Caco-2 (cell line): ENCODE data around the gene AQP5. TPM values are rescaled to one million over a fixed set of nuclear protein-coding genes. Genes with fewer than 3 reads are reported as not detected.

Experiments
- BruUV-seq: library from RNA; stranded (reverse); fragments of 400-500 nt; replicated peaks from 2 replicates; lab custom pipeline; 2021; lab: Mats Ljungman, UMichigan
- CTCF ChIA-PET: fragments of 300-600 bp; sonication (Branson Sonifier 250); formaldehyde crosslinking; loops from one replicate; lab custom pipeline; 2022; ENCODE audit warnings: antibody characterized with exemption; lab: Charles Lee
- POLR2A ChIA-PET: fragments of 300-600 bp; sonication (Branson Sonifier 250); formaldehyde crosslinking; loops from one replicate; lab custom pipeline; 2022; ENCODE audit warnings: antibody characterized with exemption; lab: Charles Lee
- DNase-seq, 2 experiments: peaks; one replicate each; pipeline versions ENCODE4 v3.0.0 to v3.0.0-alpha.2; 2020 to 2022
- H3K27me3 ChIP-seq: replicated peaks from 2 replicates; pipeline ENCODE4 v1.6.0; 2011; ENCODE audit warnings: low read length; ENCODE audit not compliant: control insufficient read depth, insufficient read depth
- H3K36me3 ChIP-seq: 2 replicates; pipeline ENCODE4 v1.5.1; 2011; ENCODE audit warnings: low read length; ENCODE audit not compliant: control insufficient read depth, insufficient read depth
- H3K4me1 ChIP-seq: fragments of 250-450 bp; sonication (Bioruptor Pico); 2 replicates; pipeline ENCODE4 v1.5.1; 2020; ENCODE audit warnings: mild to moderate bottlenecking
- H3K4me3 ChIP-seq: 2 replicates; pipeline ENCODE4 v1.5.1; 2011; ENCODE audit warnings: low read depth, mild to moderate bottlenecking, control low read depth, low read length
- H3K9me3 ChIP-seq: fragments of 250-450 bp; sonication (Bioruptor Pico); 2 replicates; pipeline ENCODE4 v1.5.1; 2020; ENCODE audit warnings: mild to moderate bottlenecking, moderate library complexity
- H3K27ac Mint-ChIP-seq: one replicate; pipeline ENCODE4 v1.8.0; 2022; ENCODE audit warnings: mixed read lengths; ENCODE audit not compliant: unreplicated experiment
- H3K27me3 Mint-ChIP-seq: one replicate; pipeline ENCODE4 v1.8.0; 2022; ENCODE audit warnings: mixed read lengths; ENCODE audit not compliant: insufficient read depth, unreplicated experiment
- H3K36me3 Mint-ChIP-seq: one replicate; pipeline ENCODE4 v1.8.0; 2022; ENCODE audit warnings: mild to moderate bottlenecking, mixed read lengths; ENCODE audit not compliant: insufficient read depth, unreplicated experiment
- H3K4me1 Mint-ChIP-seq: one replicate; pipeline ENCODE4 v1.8.0; 2022; ENCODE audit warnings: low read depth, mixed read lengths; ENCODE audit not compliant: unreplicated experiment
- H3K4me3 Mint-ChIP-seq: one replicate; pipeline ENCODE4 v1.8.0; 2022; ENCODE audit warnings: mild to moderate bottlenecking, moderate library complexity, mixed read lengths; ENCODE audit not compliant: unreplicated experiment
- H3K9me3 Mint-ChIP-seq: one replicate; pipeline ENCODE4 v1.8.0; 2022; ENCODE audit warnings: mixed read lengths; ENCODE audit not compliant: unreplicated experiment
- CTCF ChIP-seq, 2 experiments: fragments of 200-600 bp in 1 of 2; IDR thresholded peaks; 1 replicate in 1 of 2; 2 replicates in 1 of 2; pipeline versions ENCODE4 v1.5.1 to v1.8.0; 2011 to 2022; ENCODE audit warnings: antibody characterized with exemption in 1 of 2, control low read depth in 1 of 2, inconsistent platforms in 1 of 2, low read depth in 1 of 2, low read length in 1 of 2, mild to moderate bottlenecking in 1 of 2, moderate library complexity in 1 of 2; ENCODE audit not compliant: insufficient read depth in 1 of 2, severe bottlenecking in 1 of 2, unreplicated experiment in 1 of 2
- intact Hi-C: fragments of 100-400 bp; cut with micrococcal nuclease; formaldehyde crosslinking; loops from one replicate; pipeline ENCODE4 v1.10.0; 2022; ENCODE audit not compliant: unreplicated experiment
- total RNA-seq: library from RNA; stranded (reverse); gene quantifications from 2 replicates; pipeline ENCODE4 v1.2.3, GENCODE V29; 2022

AQP5 gene
- total RNA-seq, 1 experiment from 2014 or later: not detected

DNA sequence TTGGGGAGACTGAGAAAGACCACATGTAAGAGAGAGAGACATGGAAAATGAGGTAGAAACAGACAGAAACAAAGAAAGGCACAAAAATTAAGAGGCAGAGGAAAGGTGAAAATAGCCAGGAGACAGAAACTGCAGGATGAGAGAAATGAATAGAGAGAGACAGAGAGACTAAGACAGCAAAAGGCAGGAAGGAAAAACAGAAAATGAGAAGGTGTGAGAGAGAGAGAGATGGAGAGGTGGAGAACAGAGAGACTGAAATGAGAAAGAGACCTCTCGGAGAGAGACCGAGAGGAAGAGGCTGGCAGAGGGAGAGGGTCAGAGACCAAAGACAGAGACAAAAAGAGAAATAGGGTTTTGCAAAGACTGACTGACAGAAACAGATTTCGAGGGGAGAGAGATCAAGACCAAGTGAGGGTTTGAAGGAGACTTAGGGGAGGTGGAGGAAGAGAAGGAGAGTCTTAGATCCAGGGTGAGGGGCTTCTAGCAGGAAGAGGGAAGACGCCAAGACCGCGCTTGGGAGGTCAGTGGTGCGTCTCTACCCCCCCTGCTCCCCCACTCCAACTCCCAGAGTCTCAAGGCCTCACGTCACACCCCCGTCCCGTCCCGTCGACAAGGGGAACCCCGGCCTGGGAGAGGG lies 1.1 kb upstream of the AQP5 start:
- DNase-seq: no peak
- no peaks in the 10 kb centered on the region for H3K36me3 ChIP-seq
- H3K27me3 ChIP-seq: no peaks in the 10 kb centered on the region
- no peaks in the 10 kb centered on the region for H3K9me3 ChIP-seq
- ChIA-PET CTCF (interaction anchor here (1.0 kb wide), 1 partner anchor 21 kb away, joined by 3 read pairs; no protein-coding TSS in a partner anchor), POLR2A (no interaction called here)
- intact Hi-C loops: no loop called here
- H3K4me1 Mint-ChIP-seq: peaks cover 7% of the 10 kb centered on the region
- H3K27me3 Mint-ChIP-seq: no peaks in the 10 kb centered on the region
- H3K9me3 Mint-ChIP-seq: no peaks in the 10 kb centered on the region
- no peak overlapping the region for H3K4me3 Mint-ChIP-seq
- TF ChIP-seq CTCF (IDR thresholded peaks at IDR 0.05; ENCODE audit: insufficient read depth in 1 of 2, low read depth in 1 of 2, low read length in 1 of 2, severe bottlenecking in 1 of 2, unreplicated experiment in 1 of 2): no peak
- H3K4me1 ChIP-seq: peaks cover 18% of the 10 kb centered on the region
- no peaks in the 10 kb centered on the region for H3K36me3 Mint-ChIP-seq
- no peak overlapping the region for H3K4me3 ChIP-seq
- BruUV-seq: no TSS peak
- H3K27ac Mint-ChIP-seq: no peak overlapping the region

GRCh38 chr12:49961993-49962764 lies 507 bp downstream of the AQP5 start:
- no peak for DNase-seq
- no peak for TF ChIP-seq CTCF (IDR thresholded peaks at IDR 0.05; ENCODE audit: insufficient read depth in 1 of 2, low read depth in 1 of 2, low read length in 1 of 2, severe bottlenecking in 1 of 2, unreplicated experiment in 1 of 2)
- peaks cover 7% of the 10 kb centered on the region for H3K4me1 Mint-ChIP-seq
- no peak overlapping the region for H3K27ac Mint-ChIP-seq
- no TSS peak for BruUV-seq
- H3K4me3 Mint-ChIP-seq: no peak overlapping the region
- H3K9me3 ChIP-seq: no peaks in the 10 kb centered on the region
- CTCF ChIA-PET: interaction anchor here (0.7 kb wide), 1 partner anchor 112 kb away, joined by 6 read pairs; no protein-coding TSS in a partner anchor
- intact Hi-C loops: no loop called here
- POLR2A ChIA-PET: no interaction called here
- no peaks in the 10 kb centered on the region for H3K27me3 ChIP-seq
- no peaks in the 10 kb centered on the region for H3K36me3 ChIP-seq
- H3K4me1 ChIP-seq: peaks cover 27% of the 10 kb centered on the region
- H3K9me3 Mint-ChIP-seq: no peaks in the 10 kb centered on the region
- H3K36me3 Mint-ChIP-seq: no peaks in the 10 kb centered on the region
- no peaks in the 10 kb centered on the region for H3K27me3 Mint-ChIP-seq
- no peak overlapping the region for H3K4me3 ChIP-seq

GRCh38 chr12:49962861-49963765 lies 1.4 kb downstream of the AQP5 start:
- no peak for DNase-seq
- intact Hi-C loops: no loop called here
- Mint-ChIP-seq H3K36me3 (no peaks in the 10 kb centered on the region), H3K9me3 (no peaks in the 10 kb centered on the region), H3K27ac (no peak overlapping the region), H3K4me3 (no peak overlapping the region), H3K27me3 (no peaks in the 10 kb centered on the region), H3K4me1 (peaks cover 7% of the 10 kb centered on the region)
- Histone ChIP-seq H3K27me3 (no peaks in the 10 kb centered on the region), H3K4me1 (peaks cover 29% of the 10 kb centered on the region), H3K9me3 (no peaks in the 10 kb centered on the region), H3K4me3 (no peak overlapping the region), H3K36me3 (no peaks in the 10 kb centered on the region)
- BruUV-seq: no TSS peak
- POLR2A ChIA-PET: interaction anchor here (0.5 kb wide), 1 partner anchor 122 kb away, joined by 3 read pairs; no protein-coding TSS in a partner anchor
- CTCF ChIA-PET: interaction anchor here (0.7 to 7.9 kb wide), 4 partner anchors 18 to 111 kb away, joined by 3 to 78 read pairs (median 6); no protein-coding TSS in a partner anchor
- no peak for TF ChIP-seq CTCF (IDR thresholded peaks at IDR 0.05; ENCODE audit: insufficient read depth in 1 of 2, low read depth in 1 of 2, low read length in 1 of 2, severe bottlenecking in 1 of 2, unreplicated experiment in 1 of 2)
